ENCODE data around the gene CAMTA1.

CAMTA1 gene

DNA sequence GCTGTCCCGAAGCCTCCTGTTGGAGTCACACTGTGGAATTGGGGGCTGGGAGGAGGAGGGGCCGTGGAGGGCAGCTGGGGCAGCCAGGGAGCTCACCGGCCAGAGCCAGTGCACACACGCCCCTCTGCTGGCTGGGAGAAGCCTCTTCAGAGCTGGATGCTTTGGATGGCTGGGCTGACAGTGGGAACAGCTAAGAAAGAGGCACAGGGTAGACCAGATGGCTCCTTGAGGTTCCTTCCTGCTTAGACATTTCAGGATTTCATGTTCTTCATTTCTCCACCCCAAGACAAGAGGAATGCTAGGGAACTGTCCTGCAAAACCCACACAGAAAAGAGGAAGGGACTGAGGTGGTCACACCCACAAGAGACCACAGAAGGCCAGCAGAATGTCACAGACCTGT is 731.1 kb downstream of the CAMTA1 start:
- DNase-seq, result peak; percentile 41 to 48 (median 42)

DNA sequence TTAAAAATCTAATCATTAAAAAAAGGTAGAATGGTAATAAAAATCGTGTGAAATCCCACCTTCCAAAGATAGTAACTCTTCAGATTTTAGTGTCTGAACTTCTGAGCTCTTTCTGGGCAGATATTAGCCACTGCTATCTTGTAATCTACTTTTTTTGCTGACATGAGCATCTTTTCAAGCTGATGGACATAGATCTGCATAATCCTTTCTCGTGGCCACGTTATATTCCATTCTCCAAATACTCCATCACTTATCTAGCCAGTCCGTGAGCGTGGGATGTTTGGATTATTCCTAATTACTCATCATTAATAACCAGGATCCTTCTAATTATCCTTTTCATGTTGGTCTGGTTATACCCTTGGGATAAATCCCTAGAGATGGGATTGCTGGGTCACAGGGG is 731.7 kb downstream of the CAMTA1 start:
- DNase-seq, result no peak

DNA sequence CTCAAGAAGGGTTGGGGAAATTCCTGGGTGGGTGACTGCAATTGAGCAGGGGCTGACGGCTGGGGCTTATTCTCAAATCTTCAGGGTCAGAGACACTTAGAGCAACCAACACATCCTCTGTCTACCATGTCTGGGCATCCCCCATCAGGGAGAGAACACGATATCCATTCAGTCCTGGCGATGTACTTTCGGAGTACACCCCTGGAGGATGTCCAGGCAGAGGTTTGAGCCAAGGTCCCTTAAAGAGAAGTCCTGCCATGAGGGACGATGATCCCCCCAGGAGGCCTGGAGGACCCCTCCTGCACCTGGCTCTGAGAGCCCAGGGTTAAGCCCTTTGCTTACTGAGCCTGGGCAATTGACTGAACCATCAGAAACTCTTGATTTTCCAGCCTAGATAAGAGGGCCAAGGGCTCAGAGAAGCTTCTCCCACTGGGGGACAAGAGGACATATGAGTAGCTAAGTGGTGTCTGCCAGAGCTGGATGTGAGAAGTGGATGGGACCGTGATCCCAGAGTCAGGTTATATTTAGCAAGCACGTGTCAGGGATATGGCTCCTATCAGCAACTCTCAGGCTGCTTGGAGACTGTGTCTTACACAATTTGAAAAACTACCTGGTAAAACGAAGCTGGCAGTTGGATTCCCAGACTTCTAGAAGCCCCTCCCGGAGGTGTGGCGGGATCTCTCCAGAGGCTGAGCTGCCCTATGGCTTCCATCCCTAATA is 732.5 kb downstream of the CAMTA1 start:
- no peak for DNase-seq

DNA sequence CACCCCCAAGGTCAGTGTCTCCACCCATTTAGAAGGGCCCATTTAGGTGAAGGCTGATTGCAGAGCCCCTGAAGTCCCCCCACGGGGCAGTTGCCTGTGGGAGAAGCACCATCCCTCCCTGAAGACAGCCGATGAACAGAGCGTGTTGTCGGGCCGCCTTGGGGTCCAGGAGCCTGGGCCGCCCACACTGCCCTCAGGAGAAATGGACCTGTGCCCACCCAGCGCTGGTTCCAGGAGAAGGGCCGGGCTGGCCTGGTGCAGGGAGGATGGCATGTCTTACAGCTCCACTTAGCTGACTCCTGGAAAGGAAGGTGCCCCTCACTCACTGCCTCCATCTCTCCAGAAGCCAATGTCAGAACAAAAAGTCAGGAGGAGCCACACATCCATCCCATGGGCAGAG is 733.2 kb downstream of the CAMTA1 start:
- no peak for DNase-seq

DNA sequence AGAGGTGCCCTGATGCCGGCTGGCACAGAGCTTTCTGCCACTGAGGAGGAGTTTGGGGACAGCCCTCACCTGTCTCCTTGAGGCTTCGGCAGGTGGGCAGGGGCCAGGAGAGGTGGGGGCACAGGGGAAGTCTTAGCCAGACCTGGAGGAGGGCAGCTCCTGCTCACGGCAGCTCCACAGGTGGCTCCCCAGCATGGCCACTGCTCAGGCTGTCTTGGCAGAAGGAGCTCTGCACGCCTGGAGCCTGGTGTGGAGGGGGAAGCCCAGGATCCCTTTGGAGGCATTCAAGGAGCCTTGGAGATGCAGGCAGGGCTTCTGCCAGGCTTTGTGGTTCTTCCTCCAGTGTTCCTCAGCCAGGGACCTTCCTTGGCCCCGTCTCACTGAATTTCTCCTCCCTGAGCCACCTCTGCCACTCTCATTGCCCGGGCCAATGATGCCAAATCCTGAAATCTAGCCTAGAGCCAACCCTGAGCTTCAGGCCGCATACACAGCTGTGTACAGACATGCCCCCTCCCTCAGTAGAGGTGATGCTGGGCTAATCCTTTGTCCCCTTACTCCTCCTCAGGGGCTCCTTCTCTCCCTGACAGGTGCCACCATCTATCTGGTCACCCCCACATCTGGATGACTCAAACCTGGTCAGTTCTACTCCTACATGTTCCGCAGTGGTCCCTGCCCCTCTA is 734.1 kb downstream of the CAMTA1 start:
- no peak for DNase-seq

DNA sequence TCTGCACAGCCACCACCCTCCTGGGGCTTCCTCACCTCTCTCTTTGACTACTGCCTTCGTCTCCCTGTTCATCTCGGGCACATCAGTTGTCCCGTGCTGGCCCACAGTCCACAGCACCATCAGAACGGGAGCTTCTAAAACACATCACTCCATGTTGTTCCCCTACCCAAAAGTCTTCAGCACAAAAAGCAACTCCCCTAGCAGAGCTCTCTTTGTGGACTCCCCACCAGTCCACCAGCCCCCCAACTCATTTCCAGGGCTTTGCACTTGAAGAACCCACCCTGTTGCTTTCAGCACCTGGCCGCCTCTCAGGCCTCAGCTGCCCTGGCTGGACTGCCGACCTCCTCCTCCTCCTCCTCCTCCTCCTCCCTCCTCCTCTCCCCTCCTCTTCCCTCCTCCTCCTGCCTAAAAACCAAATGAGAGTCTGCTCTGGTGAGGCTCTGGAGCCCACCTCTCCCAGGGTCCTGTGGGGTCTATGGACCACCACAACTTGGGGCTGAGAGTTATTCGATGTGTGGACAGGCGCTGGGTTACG is 734.7 kb downstream of the CAMTA1 start:
- no peak for DNase-seq

DNA sequence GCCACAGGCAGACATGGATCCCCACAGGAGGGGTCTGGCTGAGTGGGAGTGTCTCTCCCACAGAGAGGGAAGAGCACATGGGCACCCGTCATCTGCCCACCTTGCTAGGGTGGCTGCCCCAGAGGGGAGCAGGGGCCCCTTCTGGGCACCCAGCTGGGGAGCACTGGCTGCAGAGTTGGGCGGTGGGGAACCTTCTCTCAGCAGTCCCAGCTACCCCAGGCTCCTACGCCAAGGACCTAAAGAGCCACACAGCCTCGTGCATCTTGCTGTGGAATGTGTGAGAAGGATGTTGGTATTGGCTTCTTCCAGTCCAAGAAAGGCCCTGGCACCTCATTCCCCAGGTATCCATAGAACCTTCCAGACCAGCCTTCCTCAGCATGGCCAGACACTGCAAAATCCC is 735.2 kb downstream of the CAMTA1 start:
- no peak for DNase-seq

DNA sequence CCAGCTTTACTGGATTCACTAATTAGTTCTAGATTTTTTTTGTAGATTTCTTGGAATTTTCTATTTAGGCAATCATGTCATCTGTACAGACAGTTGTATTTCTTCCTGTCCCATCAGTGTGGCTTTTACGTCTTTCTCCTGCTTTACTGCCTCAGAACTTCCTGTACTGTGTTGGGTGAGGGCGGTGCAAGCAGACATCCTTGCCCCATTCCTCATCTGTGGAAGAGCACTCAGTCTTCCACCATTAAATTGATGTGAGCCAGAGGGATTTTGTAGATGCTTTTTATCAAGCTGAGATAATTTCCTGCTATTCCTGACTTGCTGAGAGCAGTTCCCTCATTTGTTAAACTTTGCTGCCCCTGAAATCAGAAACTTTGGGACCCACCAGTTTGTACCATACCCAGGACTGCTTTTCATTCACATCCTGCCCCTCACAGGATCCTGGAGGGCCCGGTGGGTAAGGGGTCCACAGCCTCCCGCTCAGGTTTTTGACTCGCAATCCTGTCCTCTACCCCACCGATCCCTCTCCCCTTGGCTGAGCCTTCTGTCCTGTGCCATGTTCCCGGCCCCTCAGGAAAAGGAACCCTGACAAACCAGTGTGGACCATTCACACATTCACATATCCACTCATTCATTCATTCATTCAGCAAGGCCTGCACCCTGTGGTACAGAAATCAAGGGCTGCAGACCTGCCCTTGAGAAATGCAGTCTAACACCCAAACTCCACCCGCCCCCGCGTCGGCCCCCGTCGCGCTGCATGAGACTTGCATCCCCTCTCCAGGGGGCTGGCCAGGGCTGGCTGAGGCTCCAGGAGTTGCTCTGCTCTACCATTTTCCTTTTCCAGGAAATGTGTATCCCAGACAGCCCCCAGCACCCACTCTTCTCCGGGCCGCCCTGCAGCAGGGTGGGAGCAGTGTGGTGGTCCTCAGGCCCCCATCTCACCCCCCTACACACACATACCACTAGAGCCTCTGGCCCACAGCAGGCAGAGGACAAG is 739.4 kb downstream of the CAMTA1 start:
- no peak for DNase-seq

DNA sequence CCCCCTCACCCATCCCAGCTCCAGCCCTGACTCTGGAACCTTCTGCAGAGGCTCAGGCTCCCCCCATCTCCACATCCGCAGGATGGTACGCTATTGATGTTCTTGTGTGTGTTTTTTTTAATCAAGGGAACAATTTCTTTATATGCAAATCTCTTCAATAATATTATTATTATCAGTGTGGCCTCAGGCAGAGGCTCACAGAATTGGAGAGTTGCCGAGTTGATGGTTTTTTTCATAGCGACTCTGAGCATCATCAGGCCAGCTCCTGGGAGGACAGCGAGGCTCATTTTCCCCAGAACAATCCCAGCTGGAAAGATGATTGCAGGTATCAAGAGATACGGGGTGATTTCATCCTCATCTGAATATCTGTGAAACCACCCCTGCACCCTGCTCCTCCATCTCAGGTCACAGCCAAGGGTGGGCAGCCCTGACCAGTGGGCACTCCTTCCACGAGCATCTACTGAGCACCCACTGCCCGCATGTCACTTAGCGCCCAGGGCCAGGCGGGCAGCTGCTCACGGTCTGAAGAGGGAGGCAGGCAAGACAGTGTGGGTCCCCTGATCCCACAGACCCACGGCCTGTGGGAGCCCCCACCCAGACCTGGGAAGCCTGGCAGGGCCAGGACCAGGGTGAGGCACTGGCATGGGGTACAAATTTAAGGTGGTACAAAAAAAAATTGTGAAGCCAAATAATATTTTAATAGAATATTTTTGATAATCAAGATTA is 740.2 kb downstream of the CAMTA1 start:
- no peak for DNase-seq

DNA sequence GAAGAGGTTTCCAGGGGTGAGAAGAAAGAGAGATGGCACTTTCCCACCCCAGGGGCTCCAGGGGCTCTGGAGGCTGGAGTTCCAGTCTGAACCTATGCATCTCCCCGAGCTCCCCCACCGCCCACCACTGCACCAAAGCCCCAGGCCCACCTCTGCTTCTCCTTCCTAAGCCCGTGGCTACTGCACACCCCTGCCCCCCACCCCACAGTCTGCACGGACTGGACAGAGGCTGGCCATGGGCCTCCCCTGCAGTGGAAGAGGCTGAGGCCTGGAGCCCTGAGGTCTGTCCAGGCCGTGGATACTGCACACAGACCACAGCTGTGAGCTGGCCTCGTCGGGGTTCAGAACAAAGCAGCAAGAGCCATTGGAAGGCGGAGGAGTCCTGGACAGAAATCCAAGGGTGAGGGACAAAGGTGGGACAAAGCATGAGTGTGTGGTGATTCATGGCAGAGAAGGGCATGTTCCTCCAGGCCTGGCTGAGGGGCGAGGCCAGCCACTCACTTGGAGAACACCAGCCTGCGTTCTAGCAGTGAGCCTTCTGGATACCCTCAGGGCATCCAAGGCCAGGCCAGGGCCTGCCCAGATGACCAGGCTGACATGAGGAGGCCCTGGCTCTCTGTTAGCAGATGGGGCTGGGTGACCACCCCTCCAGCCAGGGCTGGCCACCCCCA is 741.1 kb downstream of the CAMTA1 start:
- no peak for DNase-seq

DNA sequence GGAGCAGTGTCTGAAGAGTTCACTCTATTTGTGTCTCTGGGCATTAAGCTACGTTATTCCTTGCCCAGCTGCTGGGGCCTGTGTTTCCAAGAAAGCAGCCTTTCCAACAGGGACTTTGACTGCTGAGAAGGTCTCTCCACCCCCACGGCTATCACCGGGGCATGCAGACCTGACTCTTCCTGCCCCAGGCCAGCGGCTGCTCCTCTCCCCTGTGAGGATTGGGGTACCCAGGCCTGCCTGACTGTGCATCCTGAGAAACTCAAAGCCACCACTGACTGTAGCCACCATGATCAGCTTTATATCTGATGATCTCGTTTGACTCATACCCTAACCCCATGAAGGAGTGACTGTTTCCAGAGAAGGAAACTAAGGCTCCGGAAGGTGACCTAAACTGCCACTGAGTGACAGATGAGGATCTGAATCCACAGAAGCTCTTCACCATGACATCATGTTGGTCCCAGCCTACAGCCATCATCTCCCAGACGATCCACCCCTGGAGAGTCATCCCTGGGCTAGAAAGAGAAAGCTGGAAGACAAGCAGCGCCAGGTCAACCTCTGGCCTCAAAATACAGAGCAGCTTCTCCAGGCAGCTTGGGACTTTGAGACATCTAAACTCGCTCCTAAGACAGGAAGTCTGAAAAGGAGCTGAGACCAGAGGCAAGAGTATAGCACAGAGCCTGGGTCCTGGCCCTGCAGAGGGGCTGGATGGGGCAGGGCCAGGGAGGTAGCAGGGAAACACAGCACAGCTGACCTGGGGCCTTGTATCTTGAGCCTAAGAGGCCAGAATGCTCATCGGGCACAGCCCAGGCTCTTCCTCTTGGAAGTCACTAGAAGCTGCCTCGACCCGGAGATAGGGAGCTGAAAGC is 741.8 kb downstream of the CAMTA1 start:
- peak; percentile 15 to 42 (median 16) for DNase-seq

DNA sequence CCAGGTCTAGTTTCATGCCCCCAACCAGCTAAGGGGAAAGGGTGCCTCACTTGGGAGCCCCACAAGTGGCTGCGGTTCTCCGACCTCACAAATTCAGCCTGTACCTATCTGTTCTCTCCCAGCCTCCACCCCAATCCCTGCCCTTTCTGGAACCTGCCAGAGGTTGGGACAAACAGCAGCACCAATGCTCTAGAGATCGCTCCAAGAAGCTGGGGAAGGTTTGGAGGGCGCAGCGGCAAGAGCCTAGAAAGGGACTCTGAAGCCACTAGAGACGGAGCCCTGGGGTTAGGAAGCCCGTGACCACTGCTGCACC is 742.4 kb downstream of the CAMTA1 start:
- no peak for DNase-seq

DNA sequence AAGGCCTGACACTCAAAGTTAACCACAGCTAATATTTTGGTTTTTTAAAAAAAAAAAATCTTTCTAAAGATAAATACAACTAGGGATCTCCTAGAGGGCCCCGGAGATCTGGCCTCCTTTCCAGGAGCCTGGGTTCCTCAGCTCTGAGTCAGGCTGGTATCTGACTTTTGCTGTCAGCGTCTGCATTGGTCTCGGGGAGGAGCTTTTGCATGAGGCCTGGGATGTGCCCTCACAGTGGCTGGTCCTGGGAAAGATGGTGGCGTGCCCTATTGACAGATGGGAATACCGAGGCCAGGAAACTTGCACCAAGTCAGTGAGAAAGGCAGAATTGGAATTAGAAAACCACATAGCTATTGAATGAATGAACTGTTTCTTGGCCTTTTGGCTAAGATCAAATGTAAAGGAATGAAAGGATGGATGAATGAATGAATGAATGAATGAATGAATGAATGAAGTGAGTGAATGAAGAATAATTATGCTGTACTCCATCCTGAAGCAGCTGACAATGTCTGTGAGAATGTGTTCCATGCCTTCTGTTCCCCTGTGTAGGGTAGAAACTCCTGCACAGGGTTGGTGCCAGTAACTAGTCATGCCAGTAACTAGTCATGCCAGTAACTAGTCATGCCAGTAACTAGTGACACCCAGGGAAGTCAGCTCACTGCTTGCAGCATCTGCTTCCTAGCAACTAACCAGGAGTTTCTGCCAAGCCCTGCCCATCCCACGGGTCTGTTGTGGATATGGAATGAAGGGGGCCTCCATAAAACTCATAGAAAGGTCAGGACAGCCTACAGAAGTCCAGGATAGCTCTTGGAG is 743.3 kb downstream of the CAMTA1 start:
- no peak for DNase-seq

DNA sequence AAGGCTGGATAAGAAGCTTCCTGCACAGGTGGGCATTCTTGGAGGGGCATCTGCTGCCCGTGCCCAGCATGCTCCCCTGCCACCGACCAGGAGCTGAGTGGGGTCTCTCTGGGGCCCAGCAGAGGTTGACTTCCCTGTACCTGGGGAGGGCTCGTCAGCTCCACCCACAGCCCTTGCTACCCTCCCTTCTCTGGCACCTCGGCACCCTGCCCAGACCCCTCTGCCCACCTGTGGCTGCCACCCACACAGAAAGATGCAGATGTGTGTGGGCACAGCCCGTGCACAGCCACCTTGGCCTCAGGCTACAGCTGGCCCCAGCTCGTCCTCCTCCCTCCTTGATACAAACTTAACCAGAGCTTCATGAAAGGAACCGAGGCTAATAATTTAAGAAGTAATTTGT is 744.7 kb downstream of the CAMTA1 start:
- no peak for DNase-seq

DNA sequence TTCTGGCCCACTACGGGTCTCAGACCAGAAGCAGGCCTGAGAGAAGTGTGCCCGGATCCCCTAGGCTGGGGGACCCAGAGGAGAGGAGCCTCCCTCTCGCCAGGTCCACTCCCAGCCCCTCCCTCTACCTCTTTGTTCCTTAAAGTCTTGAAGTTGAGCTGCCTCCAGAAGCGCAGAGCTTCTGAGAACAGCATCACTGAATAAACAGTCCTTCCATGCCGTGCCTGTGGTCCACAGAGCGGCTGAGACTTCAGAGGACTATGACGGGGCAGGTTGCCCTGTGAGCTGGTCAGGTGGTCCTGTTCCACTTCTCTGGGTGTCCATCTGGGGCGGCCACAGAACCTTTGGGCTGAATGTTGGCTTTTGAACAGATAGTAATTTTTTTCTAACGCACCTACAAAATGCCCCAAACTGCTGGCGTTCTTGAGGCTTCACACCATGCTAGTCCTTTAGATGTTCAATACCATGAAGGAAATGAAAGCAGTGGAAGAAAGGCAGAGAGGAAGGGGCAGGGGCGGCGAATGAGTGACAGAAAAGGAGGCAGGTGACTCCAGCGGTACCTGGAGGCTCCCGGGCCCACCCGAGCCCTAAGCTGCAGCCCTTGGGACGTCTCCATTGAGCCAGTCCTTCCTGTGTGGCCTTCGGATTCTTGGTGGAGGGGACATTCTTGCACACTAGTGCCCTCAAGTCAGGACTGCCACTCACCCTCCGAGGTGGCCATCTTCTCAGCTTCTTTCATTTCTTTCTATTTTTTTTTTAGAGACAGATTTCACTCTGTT is 746.5 kb downstream of the CAMTA1 start:
- no peak for DNase-seq

DNA sequence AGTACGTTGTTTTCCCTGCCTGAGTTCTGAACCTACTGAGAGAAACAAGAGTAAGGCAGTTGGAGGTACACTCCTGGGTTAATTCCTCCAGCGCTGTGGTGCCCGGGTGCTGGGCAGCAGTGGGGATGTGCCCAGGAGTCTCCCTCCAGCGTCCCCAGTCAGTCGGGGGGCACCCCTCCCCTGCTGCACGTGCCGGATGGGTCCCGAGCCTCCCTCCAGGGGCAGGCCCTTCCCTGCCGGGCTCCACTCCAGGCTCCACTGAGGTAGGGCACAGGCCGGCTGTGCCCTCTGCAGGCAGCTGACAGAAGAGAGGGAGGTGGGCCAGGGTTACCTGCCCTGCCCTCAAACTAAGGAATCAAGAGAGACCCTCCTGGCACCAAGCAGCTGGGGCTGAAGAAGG is 747.8 kb downstream of the CAMTA1 start:
- DNase-seq, result no peak

DNA sequence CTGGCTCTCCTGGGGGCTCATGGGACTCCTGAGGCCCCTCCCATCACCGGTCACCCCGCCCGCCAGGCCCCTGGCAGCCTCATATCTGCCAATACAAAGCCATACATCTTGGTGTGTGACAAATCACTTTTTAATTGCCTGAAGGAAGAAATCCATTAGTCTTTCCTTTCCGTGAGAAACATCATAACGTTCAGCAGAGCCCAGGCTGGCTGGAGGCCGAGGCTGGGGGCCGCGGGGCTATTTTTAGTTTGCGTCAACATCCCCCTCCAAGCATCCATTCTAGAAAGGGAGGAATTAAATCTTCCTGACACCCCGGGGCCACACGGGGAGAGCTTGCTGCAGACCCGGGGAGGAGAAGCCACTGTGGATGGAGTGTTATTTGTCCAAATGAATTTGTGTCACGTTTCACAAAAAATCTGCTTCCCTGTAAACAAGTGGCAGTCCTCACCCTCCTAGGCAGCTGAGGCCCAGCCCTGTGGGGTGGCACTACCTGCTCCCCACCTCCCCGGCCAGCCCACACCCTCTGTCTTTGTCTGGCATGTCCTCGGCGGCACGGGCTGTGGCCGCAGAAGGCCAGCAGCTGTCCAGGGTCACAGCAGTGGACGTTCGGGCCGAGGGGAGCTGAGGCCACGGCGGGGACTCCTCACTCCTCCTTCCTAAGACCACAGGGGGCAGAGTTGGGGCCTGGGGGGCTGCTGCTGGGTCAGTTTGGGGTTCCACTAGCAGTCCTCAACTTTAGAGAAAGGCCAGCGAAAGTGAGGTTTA is 749.0 kb downstream of the CAMTA1 start:
- DNase-seq, result no peak

DNA sequence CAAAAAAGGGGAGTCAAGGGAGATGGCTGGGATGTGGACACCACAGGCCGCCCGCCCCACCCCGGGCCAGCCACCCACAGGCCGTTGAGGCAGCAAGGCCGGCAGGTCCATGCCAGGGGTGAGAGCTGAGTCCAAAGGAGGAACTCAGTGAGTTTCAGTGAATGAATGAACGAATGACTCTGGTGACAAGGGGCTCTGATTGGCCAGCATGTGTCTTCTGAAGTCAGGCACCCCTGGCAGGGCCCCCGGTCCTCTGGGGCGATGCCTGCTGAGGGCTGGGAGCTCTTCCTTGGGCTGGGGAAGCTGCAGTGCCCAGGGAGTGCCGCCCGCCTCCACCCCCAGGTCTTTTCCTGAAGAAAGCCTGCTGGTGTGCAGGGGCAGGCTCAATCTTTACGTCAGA is 749.8 kb downstream of the CAMTA1 start:
- no peak for DNase-seq
